NCI-H2196 (cell line): Measurements from ENCODE around the gene SIMC1.
A peak's percentile ranks its signal among the peaks of the same experiment; 100 is the strongest.

ENCODE experiments used
- DNase-seq: peaks from one replicate; lab custom pipeline; 2025; ENCODE audit not compliant: unreplicated experiment; lab: John Stamatoyannopoulos, UW

The SIMC1 gene

DNA sequence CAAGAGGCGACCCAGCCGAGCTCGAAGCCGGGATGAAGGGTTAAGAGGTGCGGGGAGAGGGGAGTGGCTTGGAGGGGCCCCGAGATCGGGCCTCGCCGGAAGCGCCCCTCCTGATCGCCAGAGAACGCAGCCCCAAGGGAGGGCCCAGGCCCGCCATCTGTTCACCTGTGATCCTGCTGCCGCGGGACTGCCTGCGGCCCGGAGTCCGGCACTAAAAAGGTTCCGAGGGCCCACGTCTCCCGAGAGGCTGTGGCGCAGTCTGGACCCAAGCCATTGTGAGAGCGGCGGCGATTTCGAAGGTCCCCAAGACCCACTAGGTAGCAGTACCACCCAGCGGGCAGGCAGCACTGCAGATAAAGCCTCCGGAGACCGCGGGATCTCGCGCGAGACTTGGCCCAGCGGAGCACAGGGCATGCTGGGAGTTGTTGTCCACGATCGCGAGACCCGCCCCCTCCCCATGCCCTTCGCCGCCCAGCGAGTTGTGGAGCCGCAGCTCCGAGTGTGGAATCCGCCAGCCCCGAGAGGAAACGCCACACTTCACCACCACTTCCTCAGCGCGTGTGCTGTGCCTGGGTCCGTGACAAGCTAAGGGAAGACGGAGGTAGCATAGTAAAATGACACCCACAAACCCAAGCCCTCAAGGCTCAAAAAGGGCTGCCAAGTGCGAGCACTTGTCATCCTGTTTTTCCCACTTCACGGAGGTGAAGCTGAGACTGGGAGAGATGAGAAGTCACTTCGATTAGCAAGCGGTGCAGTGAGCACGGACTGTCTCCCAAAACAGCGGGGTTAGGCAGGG is 123.4 kb downstream of the SIMC1 start, which contains the start of gene KIAA1191:
Gene KIAA1191 (minus strand): TSS at position 328 of the 796 bp plus-strand sequence. CDS start 2,256 bp downstream, outside the sequence.
- DNase-seq: peak; percentile 86

- DNase-seq: no peak
Measured at GRCh38 chr5:176362233-176362490, 123.9 kb downstream of the SIMC1 start.

- DNase-seq: no peak
Measured at GRCh38 chr5:176364765-176365350, 126.6 kb downstream of the SIMC1 start.

DNA sequence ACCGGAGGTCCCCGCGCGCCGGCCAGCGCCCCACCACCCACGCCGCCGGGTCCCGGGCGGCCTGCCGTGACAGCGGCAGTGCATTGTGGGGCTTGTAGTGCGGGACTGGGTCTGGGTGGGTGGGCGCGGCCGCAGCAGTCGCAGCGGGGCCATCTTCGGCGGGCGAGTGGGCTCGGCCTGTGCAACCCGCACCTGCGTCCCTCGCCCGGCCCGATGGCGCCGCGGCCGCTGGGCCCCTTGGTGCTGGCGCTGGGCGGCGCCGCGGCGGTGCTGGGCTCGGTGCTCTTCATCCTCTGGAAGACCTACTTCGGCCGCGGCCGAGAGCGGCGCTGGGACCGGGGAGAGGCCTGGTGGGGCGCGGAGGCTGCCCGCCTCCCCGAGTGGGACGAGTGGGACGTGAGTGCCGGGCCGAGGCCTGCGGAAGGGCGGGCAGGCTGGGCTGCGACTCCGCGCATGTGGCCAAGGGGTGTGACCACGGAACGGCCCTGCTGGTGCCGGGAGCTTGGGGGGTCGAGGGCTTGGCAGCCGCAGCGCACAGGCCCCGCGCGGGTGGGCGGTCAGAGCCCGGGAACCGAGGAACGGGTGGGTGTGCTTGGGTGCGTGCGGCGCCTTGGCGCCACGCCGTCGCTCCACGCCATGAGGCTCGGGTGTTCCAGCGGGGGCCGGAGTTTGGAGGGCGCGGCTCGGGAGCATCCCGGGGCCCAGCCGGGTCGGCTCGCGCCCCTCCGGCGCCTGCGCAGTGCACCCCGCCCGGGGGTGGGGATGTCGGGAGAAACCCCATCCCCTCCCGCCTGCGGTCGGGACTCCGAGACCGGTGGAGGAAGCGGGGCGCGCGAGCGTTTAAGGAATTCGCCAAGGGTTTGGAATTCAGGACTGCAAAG is 127.4 kb downstream of the SIMC1 start, which contains the start of gene ARL10:
Gene ARL10 (plus strand): TSS at position 137 of the 881 bp plus-strand sequence. CDS start 77 bp downstream, at position 214.
- no peak for DNase-seq

- DNase-seq: no peak
Measured at GRCh38 chr5:176366232-176366894, 128.1 kb downstream of the SIMC1 start.

- no peak for DNase-seq
Measured at GRCh38 chr5:176368726-176369125, 130.5 kb downstream of the SIMC1 start.

GRCh38 chr5:176369934-176370711 is 131.9 kb downstream of the SIMC1 start:
- no peak for DNase-seq

GRCh38 chr5:176371621-176372539 is 133.7 kb downstream of the SIMC1 start:
- DNase-seq: no peak

DNA sequence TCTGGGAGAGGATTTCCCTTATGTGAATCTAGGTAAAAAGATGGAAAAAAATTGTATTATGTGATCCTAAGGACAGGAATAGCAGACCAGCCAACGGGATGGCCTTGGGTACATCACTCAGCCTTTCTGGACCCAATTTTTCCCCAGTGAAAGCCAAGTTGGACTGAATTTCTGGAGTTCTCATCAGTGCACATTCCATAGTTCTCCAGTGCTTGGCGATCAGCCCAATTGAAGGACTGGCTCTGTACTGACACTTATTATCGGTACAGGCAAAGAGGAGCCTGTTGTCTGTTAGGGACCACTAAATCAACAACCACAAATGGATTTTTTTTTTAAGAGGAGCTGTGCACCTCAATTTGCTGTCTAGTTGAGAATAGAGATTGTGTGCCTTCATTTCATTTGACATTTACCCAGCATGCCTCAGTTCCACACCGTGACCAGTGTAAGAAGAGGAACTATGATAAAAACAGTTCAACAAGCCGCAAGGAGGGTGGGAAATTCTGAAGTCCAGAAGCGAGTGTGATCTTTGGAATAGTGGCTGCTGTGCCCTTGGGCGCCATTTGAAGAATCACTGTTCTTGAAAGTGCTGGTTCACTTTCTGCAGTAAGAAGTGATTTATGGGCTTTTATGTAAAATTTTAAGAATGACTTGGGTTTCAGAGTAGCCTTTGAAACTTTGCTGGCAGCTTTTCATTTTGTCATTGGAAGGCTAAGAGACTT is 135.0 kb downstream of the SIMC1 start:
- no peak for DNase-seq

DNA sequence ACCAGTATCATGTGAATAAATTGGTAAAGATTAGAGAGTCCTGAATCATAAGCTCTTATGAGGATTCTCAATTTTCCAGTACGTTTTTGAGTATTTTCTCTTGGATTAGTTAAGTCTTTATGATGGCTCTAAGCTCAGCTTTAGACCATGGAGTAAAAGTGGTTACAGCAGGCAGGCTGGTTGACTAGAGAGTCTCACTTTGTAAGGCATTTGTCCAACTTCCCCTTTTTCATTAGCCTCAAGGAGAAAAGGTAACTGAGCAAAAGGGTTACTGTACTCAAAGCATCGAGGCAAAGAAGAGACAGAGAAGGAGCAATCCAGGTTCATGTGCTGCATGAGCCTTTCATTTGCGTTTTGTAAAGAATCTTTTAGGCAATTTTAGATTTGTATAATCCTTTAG is 141.7 kb downstream of the SIMC1 start:
- no peak for DNase-seq

DNA sequence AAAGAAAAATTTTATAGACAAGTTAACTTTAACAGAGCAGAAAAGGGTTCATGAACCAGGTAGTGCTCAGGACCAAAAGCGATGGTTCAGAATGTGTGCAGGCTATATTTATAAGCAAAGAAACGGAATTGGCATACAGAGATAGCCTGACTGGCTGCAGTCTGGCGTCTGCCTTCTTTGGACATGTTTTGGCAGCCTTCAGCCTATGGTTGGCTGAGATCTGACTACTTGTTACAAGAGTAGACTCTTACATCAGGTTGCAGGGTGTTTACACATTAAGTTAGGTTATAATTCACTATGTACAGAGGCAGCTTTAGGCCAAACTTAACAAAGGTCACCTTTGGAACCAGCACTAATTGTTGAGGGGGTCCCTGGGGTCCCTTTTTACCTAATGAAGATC is 143.2 kb downstream of the SIMC1 start:
- no peak for DNase-seq

GRCh38 chr5:176381979-176382378 is 143.8 kb downstream of the SIMC1 start:
- DNase-seq: no peak

- no peak for DNase-seq
Measured at GRCh38 chr5:176382721-176383120, 144.5 kb downstream of the SIMC1 start.

- no peak for DNase-seq
Measured at GRCh38 chr5:176383248-176383905, 145.2 kb downstream of the SIMC1 start.

- no peak for DNase-seq
Measured at GRCh38 chr5:176383961-176384360, 145.7 kb downstream of the SIMC1 start.

DNA sequence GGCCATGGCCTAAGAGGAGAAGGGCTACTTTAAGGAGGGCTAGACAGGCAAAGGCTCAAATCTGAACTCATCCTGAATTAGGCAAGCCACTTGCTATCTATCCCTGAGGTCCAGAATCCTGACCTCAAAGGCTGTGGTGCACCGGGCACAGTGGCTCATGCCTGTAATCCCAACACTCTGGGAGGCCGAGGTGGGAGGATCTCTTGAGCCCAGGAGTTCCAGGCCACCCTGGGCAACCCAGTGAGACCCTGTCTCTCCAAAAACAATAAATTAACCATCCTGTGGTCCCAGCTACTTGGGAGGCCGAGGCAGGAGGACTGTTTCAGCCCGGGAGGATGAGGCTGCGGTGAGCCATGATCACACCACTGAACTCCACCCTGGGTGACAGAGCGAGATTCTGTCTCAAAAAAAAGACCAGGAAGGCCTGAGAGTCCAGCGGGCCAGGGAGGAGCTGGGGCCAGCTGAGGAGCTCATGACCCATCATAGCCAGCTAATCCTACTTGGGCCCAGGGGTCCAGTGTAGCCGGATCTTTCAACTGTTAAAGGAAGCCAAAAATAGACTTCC is 146.2 kb downstream of the SIMC1 start:
- no peak for DNase-seq

- no peak for DNase-seq
Measured at GRCh38 chr5:176384991-176385390, 146.8 kb downstream of the SIMC1 start.

DNA sequence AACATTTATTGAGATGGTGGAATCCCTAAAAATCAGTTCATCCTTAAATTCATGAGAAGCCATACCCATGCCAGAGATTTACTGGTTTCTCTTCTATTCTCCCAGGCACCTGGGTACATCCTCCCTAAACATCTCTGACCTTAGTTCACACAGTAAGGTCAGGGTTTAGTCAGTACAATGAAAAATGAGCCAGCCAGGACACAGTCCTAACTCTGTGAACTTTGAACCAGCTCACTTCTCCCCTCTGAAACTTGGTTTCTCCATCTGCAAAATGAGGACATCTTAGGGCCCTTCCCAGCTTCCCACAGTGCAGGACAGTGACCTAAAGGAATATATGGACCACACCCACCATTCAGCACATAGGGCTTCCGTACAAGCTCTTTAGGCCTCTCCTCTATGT is 148.3 kb downstream of the SIMC1 start:
- DNase-seq: no peak
